Endothelial cell (in vitro differentiated cells): ENCODE data around the gene KCNJ6. TPM values are rescaled to one million over a fixed set of nuclear protein-coding genes. Genes with fewer than 3 reads are reported as not detected.
"Not testable (repeated sequence)": the region's sequence is repeated elsewhere in the genome, so short reads cannot be mapped to it uniquely, and the experiment has no call there.

Source experiments
- DNase-seq: peaks from one replicate; pipeline ENCODE4 v3.0.0; 2021; ENCODE audit warnings: low spot score
- H3K27ac Mint-ChIP-seq: one replicate; pipeline ENCODE4 v1.8.0; 2021; ENCODE audit warnings: mixed read lengths, inconsistent platforms; ENCODE audit not compliant: unreplicated experiment
- H3K27me3 Mint-ChIP-seq: one replicate; pipeline ENCODE4 v1.8.0; 2021; ENCODE audit warnings: mild to moderate bottlenecking, moderate library complexity, mixed read lengths, inconsistent platforms; ENCODE audit not compliant: unreplicated experiment
- H3K36me3 Mint-ChIP-seq: one replicate; pipeline ENCODE4 v1.8.0; 2021; ENCODE audit warnings: mild to moderate bottlenecking, low read depth, mixed read lengths, inconsistent platforms; ENCODE audit not compliant: unreplicated experiment
- H3K4me1 Mint-ChIP-seq: one replicate; pipeline ENCODE4 v1.8.0; 2021; ENCODE audit warnings: mild to moderate bottlenecking, mixed read lengths, inconsistent platforms; ENCODE audit not compliant: unreplicated experiment
- H3K4me3 Mint-ChIP-seq: one replicate; pipeline ENCODE4 v1.8.0; 2021; ENCODE audit warnings: mild to moderate bottlenecking, mixed read lengths, inconsistent platforms; ENCODE audit not compliant: unreplicated experiment
- H3K9me3 Mint-ChIP-seq: one replicate; pipeline ENCODE4 v1.8.0; 2021; ENCODE audit warnings: mixed read lengths, inconsistent platforms; ENCODE audit not compliant: unreplicated experiment
- total RNA-seq: library from RNA; stranded (reverse); fragmentation: NEBNext Ultra II Directional; extraction: Animal tissue kit (Norgen Biotek cat#: 25700); gene quantifications from one replicate; pipeline ENCODE4 v1.2.1, GENCODE V29; 2021; ENCODE audit not compliant: unreplicated experiment
- TF ChIP-seq, protein P1 (sequence below): fragments of 200-600 bp; sonication (generic); IDR thresholded peaks from one replicate; pipeline ENCODE4 v1.5.0; 2021; ENCODE audit warnings: antibody characterized with exemption; ENCODE audit not compliant: unreplicated experiment

Gene KCNJ6
- total RNA-seq, 1 donor from 2014 or later: 0.41 TPM

DNA sequence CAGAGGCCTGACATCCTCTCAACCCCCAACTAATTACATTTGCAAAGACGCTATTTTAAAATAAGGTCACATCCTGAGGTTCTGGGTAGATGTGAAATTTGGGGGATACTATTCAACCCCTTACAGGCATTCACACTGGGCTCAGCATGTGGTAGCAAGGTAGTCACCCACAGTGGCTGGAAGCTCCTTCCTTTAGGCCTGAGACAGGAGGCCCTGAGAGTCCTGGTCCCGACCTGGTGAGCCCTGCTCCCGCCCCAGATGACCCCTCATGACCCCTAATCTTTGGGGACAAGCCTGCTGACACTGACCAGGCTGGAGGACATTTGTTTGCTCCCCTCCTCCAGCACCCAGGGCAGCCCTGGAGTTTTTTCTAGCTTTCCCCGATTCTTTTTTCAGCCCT is 323.8 kb downstream of the KCNJ6 start:
- Mint-ChIP-seq H3K27ac (no peak overlapping the region), H3K27me3 (peaks cover 10% of the 10 kb centered on the region), H3K36me3 (peaks cover 4% of the 10 kb centered on the region), H3K4me1 (peaks cover 9% of the 10 kb centered on the region), H3K4me3 (no peak overlapping the region), H3K9me3 (no peaks in the 10 kb centered on the region)
- no peak for DNase-seq
- TF ChIP-seq, protein P1, sequence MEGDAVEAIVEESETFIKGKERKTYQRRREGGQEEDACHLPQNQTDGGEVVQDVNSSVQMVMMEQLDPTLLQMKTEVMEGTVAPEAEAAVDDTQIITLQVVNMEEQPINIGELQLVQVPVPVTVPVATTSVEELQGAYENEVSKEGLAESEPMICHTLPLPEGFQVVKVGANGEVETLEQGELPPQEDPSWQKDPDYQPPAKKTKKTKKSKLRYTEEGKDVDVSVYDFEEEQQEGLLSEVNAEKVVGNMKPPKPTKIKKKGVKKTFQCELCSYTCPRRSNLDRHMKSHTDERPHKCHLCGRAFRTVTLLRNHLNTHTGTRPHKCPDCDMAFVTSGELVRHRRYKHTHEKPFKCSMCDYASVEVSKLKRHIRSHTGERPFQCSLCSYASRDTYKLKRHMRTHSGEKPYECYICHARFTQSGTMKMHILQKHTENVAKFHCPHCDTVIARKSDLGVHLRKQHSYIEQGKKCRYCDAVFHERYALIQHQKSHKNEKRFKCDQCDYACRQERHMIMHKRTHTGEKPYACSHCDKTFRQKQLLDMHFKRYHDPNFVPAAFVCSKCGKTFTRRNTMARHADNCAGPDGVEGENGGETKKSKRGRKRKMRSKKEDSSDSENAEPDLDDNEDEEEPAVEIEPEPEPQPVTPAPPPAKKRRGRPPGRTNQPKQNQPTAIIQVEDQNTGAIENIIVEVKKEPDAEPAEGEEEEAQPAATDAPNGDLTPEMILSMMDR: no peak

GRCh38 chr21:37591994-37592393 is 324.3 kb downstream of the KCNJ6 start:
- H3K4me3 Mint-ChIP-seq: peak overlapping the region; percentile 77
- H3K9me3 Mint-ChIP-seq, DNase-seq, H3K4me1 Mint-ChIP-seq, H3K36me3 Mint-ChIP-seq, H3K27ac Mint-ChIP-seq, H3K27me3 Mint-ChIP-seq: not testable (repeated sequence)

- not testable (repeated sequence) for H3K27me3 Mint-ChIP-seq, H3K4me1 Mint-ChIP-seq, DNase-seq, H3K27ac Mint-ChIP-seq, H3K4me3 Mint-ChIP-seq, H3K36me3 Mint-ChIP-seq, H3K9me3 Mint-ChIP-seq
These were observed 325.4 kb downstream of the KCNJ6 start for GRCh38 chr21:37590836-37591235.

DNA sequence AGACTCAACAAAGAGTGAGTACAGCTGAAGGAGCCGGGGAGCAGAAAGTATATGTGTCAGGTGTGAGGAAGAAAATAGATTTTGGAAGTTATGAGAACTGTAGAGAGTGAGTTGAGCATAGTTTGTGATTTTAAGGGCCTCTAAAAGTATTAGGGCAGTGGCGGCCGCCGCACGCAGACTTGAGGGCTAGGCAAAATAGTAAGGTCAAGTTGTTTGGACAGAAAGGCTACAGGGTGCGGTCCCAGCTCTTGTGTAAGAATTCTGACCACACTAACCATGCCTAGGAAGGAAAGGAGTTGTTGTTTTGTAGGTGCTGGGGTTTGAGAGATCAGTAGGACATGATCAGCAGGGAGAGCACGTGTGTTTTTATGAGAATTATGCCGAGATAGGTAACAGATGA is 327.6 kb downstream of the KCNJ6 start:
- not testable (repeated sequence) for DNase-seq, H3K4me1 Mint-ChIP-seq, H3K36me3 Mint-ChIP-seq, H3K4me3 Mint-ChIP-seq, H3K9me3 Mint-ChIP-seq, H3K27me3 Mint-ChIP-seq, H3K27ac Mint-ChIP-seq

DNA sequence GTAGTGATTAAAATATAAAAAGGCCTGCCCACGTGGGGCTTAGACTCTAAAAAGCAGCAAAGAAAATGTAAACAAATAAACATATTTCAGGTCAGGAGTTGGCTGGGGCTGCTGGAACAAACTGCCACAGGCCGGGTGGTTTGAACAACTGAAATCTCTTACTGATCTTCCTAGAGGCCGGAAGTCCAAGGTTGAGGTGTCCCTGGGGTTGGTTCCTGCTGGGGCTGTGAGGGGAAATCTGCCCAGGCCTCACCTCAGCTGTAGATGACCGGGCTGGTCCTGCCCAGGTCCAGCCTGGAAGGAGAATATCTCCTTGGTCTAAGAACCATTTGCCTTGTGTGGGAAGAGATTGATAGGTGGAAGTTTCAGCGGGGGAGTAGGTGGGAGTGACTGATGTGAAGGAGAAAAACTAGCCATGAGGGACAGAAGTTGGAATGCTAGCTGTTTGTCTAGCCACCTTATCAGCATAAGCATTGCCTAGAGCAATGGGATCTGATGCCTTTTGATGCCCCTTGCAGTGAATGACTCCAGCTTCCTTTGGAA is 328.6 kb downstream of the KCNJ6 start:
- no peak for DNase-seq
- Mint-ChIP-seq H3K27me3 (peaks cover 7% of the 10 kb centered on the region), H3K4me1 (no peaks in the 10 kb centered on the region), H3K4me3 (peak overlapping the region; percentile 5), H3K9me3 (no peaks in the 10 kb centered on the region), H3K27ac (no peak overlapping the region), H3K36me3 (peaks cover 4% of the 10 kb centered on the region)
- TF ChIP-seq, protein P1: no peak

- Mint-ChIP-seq H3K27me3 (peaks cover 7% of the 10 kb centered on the region), H3K9me3 (no peaks in the 10 kb centered on the region), H3K4me1 (peaks cover 2% of the 10 kb centered on the region), H3K27ac (no peak overlapping the region), H3K36me3 (peaks cover 4% of the 10 kb centered on the region), H3K4me3 (no peak overlapping the region)
- no peak for DNase-seq
- TF ChIP-seq, protein P1: no peak
These were observed 329.1 kb downstream of the KCNJ6 start for GRCh38 chr21:37587203-37587602.
